WTC11 (cell line): ENCODE measurements around the gene ZZZ3.
"Not testable (repeated sequence)": the region's sequence is repeated elsewhere in the genome, so short reads cannot be mapped to it uniquely, and the experiment has no call there.

Source experiments
- FOXK1 ChIP-seq: sonication (generic); formaldehyde crosslinking; IDR thresholded peaks from 2 replicates; pipeline ENCODE4 v1.8.0; 2022; ENCODE audit warnings: mild to moderate bottlenecking, moderate library complexity, missing genetic modification reagents
- NR3C1 ChIP-seq: sonication (generic); formaldehyde crosslinking; conservative IDR thresholded peaks from 2 replicates; pipeline ENCODE4 v1.8.1; 2023; ENCODE audit warnings: low read depth, mild to moderate bottlenecking, missing genetic modification reagents
- SOX15 ChIP-seq: fragments of 250-450 bp; sonication (Bioruptor Pico); IDR thresholded peaks from 2 replicates; pipeline ENCODE4 v1.9.0; 2021; ENCODE audit warnings: mild to moderate bottlenecking
- TF ChIP-seq, protein P1 (sequence below): sonication (generic); formaldehyde crosslinking; IDR thresholded peaks from 2 replicates; pipeline ENCODE4 v1.8.0; 2022; ENCODE audit warnings: mild to moderate bottlenecking, missing genetic modification reagents

DNA sequence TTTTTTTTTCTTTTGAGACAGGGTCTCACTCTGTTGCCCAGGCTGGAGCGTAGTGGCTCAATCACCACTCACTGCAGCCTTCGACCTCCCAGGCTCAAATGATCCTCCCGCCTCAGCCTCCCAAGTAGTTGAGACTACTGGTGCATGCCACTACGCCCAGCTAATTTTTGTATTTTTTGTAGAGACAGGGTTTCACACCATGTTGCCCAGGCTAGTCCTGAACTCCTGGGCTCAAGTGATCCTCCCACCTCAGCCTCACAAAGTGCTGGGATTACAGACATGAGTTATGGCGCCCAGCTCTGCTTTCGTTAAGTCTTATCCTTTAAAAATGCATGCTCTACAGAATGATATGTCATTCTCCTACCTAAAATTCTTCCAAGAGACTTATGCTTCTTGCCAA is 36.2 kb downstream of the ZZZ3 start:
- not testable (repeated sequence) for TF ChIP-seq SOX15, FOXK1, NR3C1 (CRISPR knock-in tag)
- TF ChIP-seq, protein P1, sequence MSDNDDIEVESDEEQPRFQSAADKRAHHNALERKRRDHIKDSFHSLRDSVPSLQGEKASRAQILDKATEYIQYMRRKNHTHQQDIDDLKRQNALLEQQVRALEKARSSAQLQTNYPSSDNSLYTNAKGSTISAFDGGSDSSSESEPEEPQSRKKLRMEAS (CRISPR knock-in tag), result not testable (repeated sequence)
